Panc1 (cell line): ENCODE measurements around the gene TSPOAP1.

Experiments used
- CTCF ChIP-seq: fragments of 450-650 bp; IDR thresholded peaks from 2 replicates; pipeline ENCODE4 v1.5.1; 2017; ENCODE audit warnings: mild to moderate bottlenecking
- POLR2AphosphoS5 ChIP-seq: IDR thresholded peaks from 2 replicates; pipeline ENCODE4 v1.6.1; 2012; ENCODE audit warnings: mild to moderate bottlenecking, low read depth, low read length, moderate library complexity

GRCh38 chr17:58322581-58323185, 5.9 kb downstream of the TSPOAP1 start:
- TF ChIP-seq CTCF (no peak), POLR2AphosphoS5 (no peak)
